Neural cell (in vitro differentiated cells): Measurements from ENCODE around the gene DNAJC12. TPM values are rescaled to one million over a fixed set of nuclear protein-coding genes. Genes with fewer than 3 reads are reported as not detected.
A peak's percentile ranks its signal among the peaks of the same experiment; 100 is the strongest.

Experiments used
- H2AFZ ChIP-seq: fragments of 200-600, 300-800 bp; sonication (generic), shearing (Covaris generic); 2 replicates; pipeline ENCODE4 v1.6.0; 2014; ENCODE audit warnings: low read depth, mild to moderate bottlenecking, antibody characterized with exemption, low read length, moderate library complexity
- H3F3A ChIP-seq: fragments of 200-600 bp; shearing (Covaris generic); 2 replicates; pipeline ENCODE4 v1.6.1; 2016; ENCODE audit warnings: mild to moderate bottlenecking, moderate library complexity, mixed read lengths, antibody characterized with exemption, low read length; ENCODE audit not compliant: insufficient read depth, poor library complexity, severe bottlenecking
- H3K27ac ChIP-seq: fragments of 200-600, 300-800 bp; sonication (generic), shearing (Covaris generic); 2 replicates; pipeline ENCODE4 v1.5.1; 2014; ENCODE audit warnings: mild to moderate bottlenecking, low read length, moderate library complexity
- H3K27me3 ChIP-seq: fragments of 300-800, 200-600 bp; sonication (generic), shearing (Covaris generic); 2 replicates; pipeline ENCODE4 v1.6.0; 2014; ENCODE audit warnings: mild to moderate bottlenecking, low read depth, low read length, moderate library complexity; ENCODE audit not compliant: insufficient read depth
- H3K36me3 ChIP-seq: fragments of 300-800, 200-600 bp; sonication (generic), shearing (Covaris generic); 2 replicates; pipeline ENCODE4 v1.5.1; 2014; ENCODE audit warnings: mild to moderate bottlenecking, antibody characterized with exemption, low read length, moderate library complexity; ENCODE audit not compliant: insufficient read depth
- H3K4me2 ChIP-seq: fragments of 300-800, 200-600 bp; sonication (generic), shearing (Covaris generic); 2 replicates; pipeline ENCODE4 v1.6.0; 2014; ENCODE audit warnings: mild to moderate bottlenecking, low read length
- H3K4me3 ChIP-seq: fragments of 300-800, 200-600 bp; sonication (generic), shearing (Covaris generic); 2 replicates; pipeline ENCODE4 v1.5.1; 2014; ENCODE audit warnings: mild to moderate bottlenecking, low read length, moderate library complexity
- H3K79me2 ChIP-seq: fragments of 200-600 bp; shearing (Covaris generic); replicated peaks from 2 replicates; pipeline ENCODE4 v1.6.0; 2014; ENCODE audit warnings: mild to moderate bottlenecking, low read length, moderate library complexity; ENCODE audit not compliant: insufficient read depth
- H3K9ac ChIP-seq: fragments of 300-800, 200-600 bp; sonication (generic), shearing (Covaris generic); 2 replicates; pipeline ENCODE4 v1.6.1; 2016; ENCODE audit warnings: mild to moderate bottlenecking, low read length, mixed read lengths
- H3K9me2 ChIP-seq: fragments of 200-600 bp; shearing (Covaris generic); 2 replicates; pipeline ENCODE4 v1.6.1; 2016; ENCODE audit warnings: mild to moderate bottlenecking, low read length, mixed read lengths; ENCODE audit not compliant: insufficient read depth
- H3K9me3 ChIP-seq: fragments of 200-600, 300-800 bp; sonication (generic), shearing (Covaris generic); 2 replicates; pipeline ENCODE4 v1.6.1; 2016; ENCODE audit warnings: mild to moderate bottlenecking, mixed run types, low read length, moderate library complexity, mixed read lengths
- H4K20me1 ChIP-seq: fragments of 200-600 bp; shearing (Covaris generic); 2 replicates; pipeline ENCODE4 v1.6.1; 2016; ENCODE audit warnings: mild to moderate bottlenecking, mixed run types; ENCODE audit not compliant: insufficient read depth
- CTCF ChIP-seq: fragments of 450-650 bp; IDR thresholded peaks from 2 replicates; pipeline ENCODE4 v1.5.1; 2014; ENCODE audit warnings: antibody characterized with exemption, mild to moderate bottlenecking, moderate library complexity; ENCODE audit not compliant: poor library complexity, severe bottlenecking
- EP300 ChIP-seq: fragments of 450-650 bp; conservative IDR thresholded peaks from 2 replicates; pipeline ENCODE4 v1.6.1; 2014; ENCODE audit warnings: antibody characterized with exemption, mild to moderate bottlenecking, moderate library complexity; ENCODE audit not compliant: poor library complexity, severe bottlenecking
- EZH2 ChIP-seq: fragments of 200-600, 300-800 bp; shearing (Covaris generic), sonication (generic); IDR thresholded peaks from 2 replicates; pipeline ENCODE4 v1.6.1; 2014; ENCODE audit warnings: antibody characterized with exemption, low read length, borderline replicate concordance, mild to moderate bottlenecking; ENCODE audit not compliant: insufficient read depth, poor library complexity, severe bottlenecking
- MXI1 ChIP-seq: fragments of 450-650 bp; conservative IDR thresholded peaks from 2 replicates; pipeline ENCODE4 v1.6.1; 2014; ENCODE audit warnings: antibody characterized with exemption, mild to moderate bottlenecking; ENCODE audit not compliant: poor library complexity, severe bottlenecking
- POLR2AphosphoS5 ChIP-seq: IDR thresholded peaks from 2 replicates; pipeline ENCODE4 v1.6.1; 2012
- RAD21 ChIP-seq: fragments of 450-650 bp; conservative IDR thresholded peaks from 2 replicates; pipeline ENCODE4 v1.6.1; 2014; ENCODE audit warnings: antibody characterized with exemption, mild to moderate bottlenecking, moderate library complexity
- REST ChIP-seq: IDR thresholded peaks from 2 replicates; pipeline ENCODE4 v1.6.1; 2012; ENCODE audit warnings: borderline replicate concordance
- SMC3 ChIP-seq: fragments of 450-650 bp; conservative IDR thresholded peaks from 2 replicates; pipeline ENCODE4 v1.6.1; 2014; ENCODE audit warnings: antibody characterized with exemption, mild to moderate bottlenecking, moderate library complexity; ENCODE audit not compliant: poor library complexity
- TAF1 ChIP-seq: IDR thresholded peaks from 2 replicates; pipeline ENCODE4 v1.6.1; 2012; ENCODE audit warnings: low read depth
- polyA minus RNA-seq: library from RNA; depleted of rRNA, polyadenylated mRNA; stranded (reverse); fragments of >200 nt; gene quantifications from 2 replicates; pipeline ENCODE4 v1.2.3, GENCODE V29; 2014
- polyA plus RNA-seq: library from polyadenylated mRNA; depleted of rRNA; stranded (reverse); fragments of >200 nt; gene quantifications from 2 replicates; pipeline ENCODE4 v1.2.3, GENCODE V29; 2014

Gene DNAJC12
- polyA plus RNA-seq = 22.3 and 32.2 TPM in 2 replicates
- 8.8 and 9.5 TPM in 2 replicates for polyA minus RNA-seq

GRCh38 chr10:67837541-67838314 lies at the start of gene DNAJC12:
TSS of gene DNAJC12 (minus strand) at chr10:67838188. CDS start at chr10:67838011, 177 bp downstream.
- no peak within 1 kb of the TSS for H3K27ac ChIP-seq

More at GRCh38 chr10:67837541-67838314, at the start of gene DNAJC12:
- no peaks in the 10 kb centered on the region for H3F3A ChIP-seq
- H3K36me3 ChIP-seq = no peaks in the 10 kb centered on the region
- H3K27me3 ChIP-seq = no peaks in the 10 kb centered on the region
- TF ChIP-seq EZH2 = no peak
- no peak for TF ChIP-seq CTCF
- TF ChIP-seq POLR2AphosphoS5 = no peak
- TF ChIP-seq EP300 = no peak
- TF ChIP-seq RAD21 = no peak
- no peak for TF ChIP-seq MXI1
- TF ChIP-seq REST = no peak
- TF ChIP-seq SMC3 = no peak
- no peak for TF ChIP-seq TAF1
- peak within 1 kb of the TSS; percentile 66 for H3K4me2 ChIP-seq
- H3K79me2 ChIP-seq = no peaks in the 10 kb centered on the region
- H4K20me1 ChIP-seq = no peaks in the 10 kb centered on the region
- H3K9me3 ChIP-seq = peaks cover 7% of the 10 kb centered on the region
- peak within 1 kb of the TSS; percentile 5 for H2AFZ ChIP-seq
- peak within 1 kb of the TSS; percentile 2 for H3K9ac ChIP-seq
- no peaks in the 10 kb centered on the region for H3K9me2 ChIP-seq
- peak within 1 kb of the TSS; percentile 58 for H3K4me3 ChIP-seq
